Activated CD8-positive, alpha-beta T cell treated with anti-CD3 and anti-CD28 coated beads for 36 hours (primary cell): Measurements from ENCODE around the gene SCP2D1. TPM values are rescaled to one million over a fixed set of nuclear protein-coding genes. Genes with fewer than 3 reads are reported as not detected.

Source experiments
- ATAC-seq: fragments of 200-7000 bp; cut with Tn5 transposase; one replicate; pipeline ENCODE4 v1.10.0; 2021; ENCODE audit warnings: mild to moderate bottlenecking, moderate library complexity
- CTCF ChIA-PET: fragments of 350-600 bp; sonication (Branson Sonifier 250); formaldehyde crosslinking; loops from one replicate; lab custom pipeline; 2021; ENCODE audit warnings: antibody characterized with exemption; lab: Charles Lee
- POLR2A ChIA-PET: fragments of 350-600 bp; sonication (Branson Sonifier 250); formaldehyde crosslinking; loops from one replicate; lab custom pipeline; 2021; ENCODE audit warnings: antibody characterized with exemption; lab: Charles Lee
- DNase-seq: peaks from one replicate; pipeline ENCODE4 v3.0.0-alpha.2; 2020
- H3K27ac Mint-ChIP-seq: one replicate; pipeline ENCODE4 v1.8.0; 2021; ENCODE audit warnings: mild to moderate bottlenecking, mixed read lengths
- H3K27me3 Mint-ChIP-seq: one replicate; pipeline ENCODE4 v1.8.0; 2021; ENCODE audit warnings: mixed read lengths
- H3K36me3 Mint-ChIP-seq: one replicate; pipeline ENCODE4 v1.8.0; 2021; ENCODE audit warnings: low read depth, mixed read lengths
- H3K4me1 Mint-ChIP-seq: one replicate; pipeline ENCODE4 v1.8.0; 2021; ENCODE audit warnings: low read depth, mixed read lengths
- H3K4me3 Mint-ChIP-seq: one replicate; pipeline ENCODE4 v1.8.0; 2021; ENCODE audit warnings: mild to moderate bottlenecking, moderate library complexity, mixed read lengths
- H3K9me3 Mint-ChIP-seq: one replicate; pipeline ENCODE4 v1.8.0; 2021; ENCODE audit warnings: mixed read lengths
- CTCF ChIP-seq: fragments of 200-600 bp; IDR thresholded peaks from one replicate; pipeline ENCODE4 v1.8.0; 2022; ENCODE audit warnings: antibody characterized with exemption, mild to moderate bottlenecking
- intact Hi-C: fragments of 100-400 bp; cut with micrococcal nuclease; formaldehyde crosslinking; loops from one replicate; pipeline ENCODE4 v1.10.0; 2022
- total RNA-seq, 2 experiments: library from RNA; stranded (reverse); gene quantifications; one replicate each; pipeline ENCODE4 v1.2.3, GENCODE V29; 2021

The SCP2D1 gene
- total RNA-seq, 2 experiments from 2014 or later: not detected

DNA sequence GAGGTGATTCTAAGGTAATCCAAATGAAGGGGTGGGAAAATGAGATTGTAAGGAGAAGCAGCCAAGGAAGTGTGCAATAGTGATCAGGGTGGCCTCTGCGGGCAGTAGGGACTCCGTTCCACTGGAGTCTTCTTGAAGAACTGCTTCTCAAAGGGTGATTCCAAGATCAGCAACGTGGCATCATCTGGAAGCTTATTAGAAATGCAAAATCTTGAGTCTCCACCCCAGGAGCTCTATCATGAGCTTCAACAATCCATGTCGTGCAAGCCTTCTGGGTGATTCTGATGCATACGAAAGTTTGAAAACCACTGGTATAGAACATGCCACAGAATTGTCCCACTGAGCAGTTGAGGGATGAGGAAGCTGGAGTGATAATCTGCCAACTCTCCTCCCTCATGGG, 31.4 kb downstream of the SCP2D1 start:
- POLR2A ChIA-PET: no interaction called here
- Mint-ChIP-seq H3K27ac (no peak overlapping the region), H3K27me3 (peaks cover 1% of the 10 kb centered on the region), H3K9me3 (no peaks in the 10 kb centered on the region), H3K36me3 (no peaks in the 10 kb centered on the region), H3K4me3 (no peak overlapping the region), H3K4me1 (no peaks in the 10 kb centered on the region)
- ATAC-seq (no peak), DNase-seq (no peak)
- no peak for TF ChIP-seq CTCF
- intact Hi-C loops: no loop called here
- CTCF ChIA-PET: no interaction called here

GRCh38 chr20:18847226-18847755, 33.7 kb downstream of the SCP2D1 start:
- Mint-ChIP-seq H3K9me3 (no peaks in the 10 kb centered on the region), H3K27ac (no peak overlapping the region), H3K4me1 (no peaks in the 10 kb centered on the region), H3K27me3 (peaks cover 2% of the 10 kb centered on the region), H3K36me3 (no peaks in the 10 kb centered on the region), H3K4me3 (no peak overlapping the region)
- no peak for ATAC-seq
- no peak for DNase-seq
- no peak for TF ChIP-seq CTCF
- POLR2A ChIA-PET: no interaction called here
- intact Hi-C loops: no loop called here
- CTCF ChIA-PET: no interaction called here

GRCh38 chr20:18849131-18849530, 35.5 kb downstream of the SCP2D1 start:
- H3K27ac Mint-ChIP-seq: no peak overlapping the region
- H3K36me3 Mint-ChIP-seq: no peaks in the 10 kb centered on the region
- ChIA-PET CTCF (interaction anchor here (1.3 kb wide), 1 partner anchor 217 kb away, joined by 3 read pairs; no protein-coding TSS in a partner anchor), POLR2A (no interaction called here)
- H3K9me3 Mint-ChIP-seq: no peaks in the 10 kb centered on the region
- no peak for TF ChIP-seq CTCF
- DNase-seq (no peak), ATAC-seq (no peak)
- intact Hi-C loops: no loop called here
- H3K27me3 Mint-ChIP-seq: peaks cover 2% of the 10 kb centered on the region
- no peak overlapping the region for H3K4me3 Mint-ChIP-seq
- no peaks in the 10 kb centered on the region for H3K4me1 Mint-ChIP-seq

GRCh38 chr20:18851629-18852028, 38.0 kb downstream of the SCP2D1 start:
- Mint-ChIP-seq H3K27me3 (peaks cover 7% of the 10 kb centered on the region), H3K27ac (no peak overlapping the region), H3K4me3 (no peak overlapping the region), H3K9me3 (no peaks in the 10 kb centered on the region), H3K36me3 (no peaks in the 10 kb centered on the region), H3K4me1 (no peaks in the 10 kb centered on the region)
- POLR2A ChIA-PET: no interaction called here
- no peak for ATAC-seq
- intact Hi-C loops: no loop called here
- no peak for DNase-seq
- CTCF ChIA-PET: no interaction called here
- no peak for TF ChIP-seq CTCF

- ChIA-PET POLR2A (interaction anchor here (0.9 kb wide), 1 partner anchor 15 kb away, joined by 3 read pairs; no protein-coding TSS in a partner anchor), CTCF (no interaction called here)
- Mint-ChIP-seq H3K36me3 (no peaks in the 10 kb centered on the region), H3K27ac (no peak overlapping the region), H3K27me3 (peaks cover 10% of the 10 kb centered on the region), H3K4me3 (no peak overlapping the region), H3K4me1 (no peaks in the 10 kb centered on the region), H3K9me3 (no peaks in the 10 kb centered on the region)
- intact Hi-C loops: no loop called here
- ATAC-seq (no peak), DNase-seq (no peak)
- TF ChIP-seq CTCF: no peak
These were observed 38.7 kb downstream of the SCP2D1 start for GRCh38 chr20:18852318-18852717.
